ENCODE measurements around the gene PPFIA3. TPM values are rescaled to one million over a fixed set of nuclear protein-coding genes. Genes with fewer than 3 reads are reported as not detected.

The PPFIA3 gene
- total RNA-seq, 1 donor from 2014 or later: 3.3 TPM

DNA sequence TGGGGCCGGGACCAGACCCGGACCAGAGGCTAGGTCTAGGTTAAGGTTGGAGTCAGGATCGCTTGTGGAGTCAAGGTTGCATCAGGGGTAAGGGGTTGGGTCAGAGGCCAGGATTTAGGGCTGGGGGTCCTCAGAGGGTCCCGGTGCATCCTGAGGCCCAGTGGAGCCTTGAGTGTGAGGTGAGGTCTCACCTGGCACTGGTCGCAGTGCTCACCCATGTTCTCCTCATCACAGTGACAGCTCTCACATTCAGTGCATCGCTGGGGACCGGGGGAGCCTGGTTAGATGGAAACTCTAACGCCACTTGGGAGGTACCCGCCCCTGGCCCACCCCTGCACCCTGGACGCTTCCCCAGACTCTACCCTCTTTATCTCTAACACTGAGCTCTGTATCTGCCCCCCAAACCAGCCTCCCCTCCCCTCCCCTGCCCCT, 32.8 kb downstream of the PPFIA3 start:
- TF ChIP-seq CTCF (conservative IDR thresholded peaks at IDR 0.05; ENCODE audit: low read depth, low read length): no peak
- DNase-seq (ENCODE audit: low read depth): no peak
- no peak overlapping the region for H3K4me3 ChIP-seq (ENCODE audit: low read depth, low read length)

DNA sequence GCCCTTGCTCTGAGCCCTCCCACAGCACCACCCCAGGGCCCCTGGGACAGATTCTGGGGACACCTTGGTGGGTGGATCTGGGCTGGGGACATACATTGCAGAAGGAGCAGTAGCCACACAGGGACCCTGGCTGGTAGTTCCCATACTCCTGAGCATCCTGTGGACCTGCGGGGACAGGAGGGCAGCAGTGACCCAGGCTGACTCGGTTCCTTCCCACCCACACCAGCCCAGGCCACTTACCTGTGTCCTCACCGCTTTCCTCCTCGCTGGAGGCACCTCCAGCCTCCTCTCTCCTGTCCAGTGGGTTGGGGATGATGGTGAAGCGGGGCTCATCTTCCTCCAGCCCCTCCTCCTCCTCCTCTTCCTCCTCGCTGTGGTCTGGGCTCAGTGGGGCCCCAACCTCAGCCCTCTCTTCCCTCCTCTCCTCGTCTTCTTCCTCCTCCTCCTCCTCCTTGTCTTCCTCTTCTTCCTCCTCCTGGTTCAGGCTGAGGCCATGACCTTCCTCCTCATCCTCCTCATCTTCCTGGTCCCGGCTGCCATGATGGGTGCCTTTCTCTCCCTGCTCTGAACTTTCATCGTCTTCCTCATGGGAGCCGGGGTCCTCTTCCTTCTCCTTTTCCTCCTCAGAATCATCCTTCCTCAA, 33.9 kb downstream of the PPFIA3 start:
- H3K4me3 ChIP-seq (ENCODE audit: low read depth, low read length): no peak overlapping the region
- DNase-seq (ENCODE audit: low read depth): no peak
- TF ChIP-seq CTCF (conservative IDR thresholded peaks at IDR 0.05; ENCODE audit: low read depth, low read length): no peak

DNA sequence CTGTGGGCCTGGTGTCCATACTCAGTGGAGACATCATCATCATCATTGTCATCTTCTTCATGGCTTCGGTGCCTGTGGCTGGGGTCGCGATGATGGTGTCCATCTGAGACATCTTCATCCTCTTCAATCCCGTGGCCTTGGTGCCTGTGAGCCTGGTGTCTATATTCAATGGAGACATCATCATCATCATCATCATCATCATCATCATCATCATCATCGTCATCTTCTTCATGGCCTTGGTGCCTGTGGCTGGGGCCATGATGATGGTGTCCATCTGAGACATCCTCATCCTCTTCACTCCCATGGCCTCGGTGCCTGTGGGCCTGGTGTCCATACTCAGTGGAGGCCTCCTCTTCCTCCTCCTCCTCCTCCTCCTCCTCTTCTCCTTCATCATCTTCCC, 34.9 kb downstream of the PPFIA3 start:
- no peak overlapping the region for H3K4me3 ChIP-seq (ENCODE audit: low read depth, low read length)
- no peak for DNase-seq (ENCODE audit: low read depth)
- TF ChIP-seq CTCF (conservative IDR thresholded peaks at IDR 0.05; ENCODE audit: low read depth, low read length): no peak

GRCh38 chr19:49155005-49155819, 35.9 kb downstream of the PPFIA3 start, which contains the start of gene HRC:
HRC (minus strand) TSS chr19:49155396; CDS start chr19:49155237, 159 bp downstream.
- TF ChIP-seq CTCF (conservative IDR thresholded peaks at IDR 0.05; ENCODE audit: low read depth, low read length): no peak
- no peak within 1 kb of the TSS for H3K4me3 ChIP-seq (ENCODE audit: low read depth, low read length)
- DNase-seq (ENCODE audit: low read depth): no peak

DNA sequence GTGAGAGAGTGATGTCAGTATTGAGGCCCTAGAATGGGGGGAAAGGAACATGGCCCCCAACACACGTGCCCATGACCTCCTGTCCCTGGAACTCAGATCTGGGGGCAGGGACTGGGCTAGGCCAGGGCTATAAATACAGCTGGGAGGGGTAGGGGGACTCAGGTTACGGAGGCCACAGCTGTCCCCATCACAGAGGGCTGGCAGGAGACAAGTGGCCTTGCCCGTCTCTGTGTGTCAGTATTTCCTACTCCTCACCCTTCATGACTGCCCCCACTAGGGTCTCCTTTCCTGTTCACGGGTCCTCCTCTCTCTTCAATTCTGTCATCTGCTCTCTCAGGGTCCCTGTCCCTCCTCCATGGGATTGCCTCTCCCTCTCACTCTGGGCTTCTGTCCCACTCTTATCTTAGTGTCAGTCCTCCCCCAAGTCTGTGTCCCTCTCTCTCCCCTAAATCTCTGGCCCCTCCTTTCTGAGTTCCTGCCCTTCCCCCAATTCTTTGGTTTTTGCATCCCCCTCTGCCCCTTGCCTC, 36.5 kb downstream of the PPFIA3 start:
- TF ChIP-seq CTCF (conservative IDR thresholded peaks at IDR 0.05; ENCODE audit: low read depth, low read length): no peak

DNA sequence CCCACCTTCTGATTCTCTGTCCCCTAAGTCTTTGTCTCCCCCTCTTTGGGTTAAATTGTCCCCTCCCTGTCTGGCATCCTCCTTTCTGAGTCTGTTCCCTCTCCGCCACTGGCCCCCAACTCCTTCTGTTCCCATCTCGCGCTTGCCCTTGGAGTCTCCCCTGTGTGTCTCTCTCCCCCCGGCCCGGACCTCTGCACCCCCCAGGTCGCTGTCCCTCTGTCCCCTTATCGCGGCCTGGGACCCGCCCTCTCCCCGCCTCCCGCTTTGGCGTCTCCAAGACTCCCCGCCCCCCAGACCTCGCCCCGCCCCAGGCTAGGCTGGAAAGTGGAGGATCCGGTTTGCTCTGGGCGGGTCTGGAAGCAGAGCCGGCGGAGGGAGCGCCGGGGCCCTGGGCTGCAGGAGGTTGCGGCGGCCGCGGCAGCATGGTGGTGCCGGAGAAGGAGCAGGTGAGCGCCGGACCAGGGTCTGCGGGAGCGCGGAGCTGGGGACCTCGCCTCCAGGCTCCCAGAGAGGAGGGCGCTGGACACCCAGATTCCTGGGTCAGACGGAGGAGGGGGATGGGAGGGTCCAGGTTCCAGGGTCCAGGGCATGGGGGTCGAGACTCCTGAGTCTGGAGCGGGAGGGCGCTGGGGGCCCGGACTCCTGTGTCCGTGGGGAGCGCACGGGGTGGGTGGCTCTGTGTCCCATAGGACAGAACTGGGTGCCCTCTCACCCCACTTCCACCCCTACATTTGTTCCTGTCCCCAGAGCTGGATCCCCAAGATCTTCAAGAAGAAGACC, 38.3 kb downstream of the PPFIA3 start, which contains the start of gene TRPM4:
Gene TRPM4 (plus strand): TSS at position 348 of the 780 bp plus-strand sequence. CDS start 75 bp downstream, at position 423.
- no peak for TF ChIP-seq CTCF (conservative IDR thresholded peaks at IDR 0.05; ENCODE audit: low read depth, low read length)
- no peak for DNase-seq (ENCODE audit: low read depth)
- peak within 1 kb of the TSS; percentile 95 for H3K4me3 ChIP-seq (ENCODE audit: low read depth, low read length)

More for the DNA sequence above, 36.5 kb downstream of the PPFIA3 start:
- DNase-seq (ENCODE audit: low read depth): no peak
- no peak overlapping the region for H3K4me3 ChIP-seq (ENCODE audit: low read depth, low read length)
